Measurements from ENCODE around the gene CD79B.

DNA sequence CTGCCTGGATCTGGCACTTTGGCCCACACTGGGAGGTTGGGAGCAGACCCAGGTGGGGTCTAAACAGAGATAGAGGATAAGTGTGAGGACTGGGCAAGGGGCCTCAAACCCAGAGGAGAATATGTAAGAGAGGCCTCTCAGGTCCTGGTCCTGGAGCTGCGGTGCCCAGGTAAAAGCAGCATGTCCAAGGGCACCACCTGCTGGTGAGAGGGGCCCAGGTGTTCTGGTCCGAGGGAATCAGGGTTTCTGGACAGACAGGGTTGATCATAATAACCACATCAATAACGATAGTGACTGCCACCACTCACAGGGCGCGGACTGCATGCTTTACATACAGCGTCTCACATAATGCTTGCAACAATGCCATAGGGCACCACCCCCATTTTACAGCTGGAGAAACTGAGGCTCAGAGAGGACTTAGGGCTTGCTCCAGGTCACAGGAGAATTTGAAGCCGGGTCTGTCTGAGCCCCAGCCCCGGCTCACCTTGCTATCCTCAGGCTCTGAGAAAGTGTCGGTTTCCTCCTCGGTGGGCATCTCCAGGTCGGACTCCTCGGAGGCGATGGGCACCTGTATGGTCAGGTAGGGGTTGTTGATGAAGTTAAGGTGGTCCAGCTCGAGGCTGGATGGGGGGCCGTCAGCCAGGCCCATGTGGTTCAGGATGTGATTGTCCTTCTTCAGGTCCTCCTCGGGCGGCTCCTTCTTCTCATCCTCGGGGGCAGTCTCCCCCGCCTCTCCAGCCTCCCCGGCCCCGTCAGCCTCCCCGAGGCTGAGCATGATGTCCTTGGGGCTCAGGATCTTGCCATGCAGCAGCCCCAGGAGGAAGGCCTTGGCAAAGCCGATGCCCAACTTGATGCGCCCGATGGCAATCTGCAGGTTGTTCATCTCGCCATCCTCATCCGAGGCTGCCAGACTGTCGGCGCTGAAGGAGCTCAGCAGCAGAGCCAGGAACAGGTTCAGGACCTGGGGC is 19.1 kb upstream of the CD79B start:
- TF ChIP-seq GFI1 (CRISPR knock-in tag; IDR thresholded peaks at IDR 0.05; ENCODE audit: borderline replicate concordance) (no peak), YEATS4 (CRISPR knock-in tag; IDR thresholded peaks at IDR 0.05; ENCODE audit: borderline replicate concordance) (no peak), FOXP1 (IDR thresholded peaks at IDR 0.05) (no peak), FOXP1 (CRISPR knock-in tag; IDR thresholded peaks at IDR 0.05) (no peak), ZFP37 (CRISPR knock-in tag; IDR thresholded peaks at IDR 0.05; ENCODE audit: borderline replicate concordance) (0 out of 2 replicates have a peak, but pooled peaks have one; percentile 28), PHF20 (CRISPR knock-in tag; IDR thresholded peaks at IDR 0.05) (no peak)
- TF ChIP-seq, protein P1, sequence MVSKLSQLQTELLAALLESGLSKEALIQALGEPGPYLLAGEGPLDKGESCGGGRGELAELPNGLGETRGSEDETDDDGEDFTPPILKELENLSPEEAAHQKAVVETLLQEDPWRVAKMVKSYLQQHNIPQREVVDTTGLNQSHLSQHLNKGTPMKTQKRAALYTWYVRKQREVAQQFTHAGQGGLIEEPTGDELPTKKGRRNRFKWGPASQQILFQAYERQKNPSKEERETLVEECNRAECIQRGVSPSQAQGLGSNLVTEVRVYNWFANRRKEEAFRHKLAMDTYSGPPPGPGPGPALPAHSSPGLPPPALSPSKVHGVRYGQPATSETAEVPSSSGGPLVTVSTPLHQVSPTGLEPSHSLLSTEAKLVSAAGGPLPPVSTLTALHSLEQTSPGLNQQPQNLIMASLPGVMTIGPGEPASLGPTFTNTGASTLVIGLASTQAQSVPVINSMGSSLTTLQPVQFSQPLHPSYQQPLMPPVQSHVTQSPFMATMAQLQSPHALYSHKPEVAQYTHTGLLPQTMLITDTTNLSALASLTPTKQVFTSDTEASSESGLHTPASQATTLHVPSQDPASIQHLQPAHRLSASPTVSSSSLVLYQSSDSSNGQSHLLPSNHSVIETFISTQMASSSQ (IDR thresholded peaks at IDR 0.05; ENCODE audit: low read depth) = no peak
- TF ChIP-seq, protein P1 (CRISPR knock-in tag; IDR thresholded peaks at IDR 0.05; ENCODE audit: borderline replicate concordance) = no peak
